ENCODE results near the gene SLC27A2.

Gene SLC27A2

GRCh38 chr15:50275091-50275490 lies 93.1 kb downstream of the SLC27A2 start:
- DNase-seq (ENCODE audit: low read depth in 2 of 2), result no peak

DNA sequence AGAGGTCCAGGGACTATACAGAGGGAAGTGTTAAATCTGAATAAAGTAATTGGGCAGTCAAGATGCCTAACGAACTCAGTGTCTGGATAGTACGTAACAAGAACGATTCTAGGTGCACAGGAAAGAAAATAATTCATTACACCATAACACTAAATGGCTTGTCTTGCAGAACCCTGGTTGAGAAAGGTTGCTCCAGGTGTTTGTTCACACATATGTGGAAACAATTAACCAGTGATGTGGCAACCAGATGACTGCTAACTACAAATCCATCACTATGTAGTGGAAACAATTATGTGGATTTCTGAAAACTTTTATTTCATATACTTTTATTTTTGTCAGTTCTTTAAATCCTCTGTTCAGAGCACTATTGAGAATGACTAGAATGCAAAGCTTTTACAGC lies 93.9 kb downstream of the SLC27A2 start:
- no peak for DNase-seq (ENCODE audit: low read depth in 2 of 2)

GRCh38 chr15:50277370-50277769 lies 95.4 kb downstream of the SLC27A2 start:
- no peak for DNase-seq (ENCODE audit: low read depth in 2 of 2)

GRCh38 chr15:50278496-50278895 lies 96.5 kb downstream of the SLC27A2 start:
- no peak for DNase-seq (ENCODE audit: low read depth in 2 of 2)

- no peak for DNase-seq (ENCODE audit: low read depth in 2 of 2)
Measured at GRCh38 chr15:50280271-50280670, 98.3 kb downstream of the SLC27A2 start.

DNA sequence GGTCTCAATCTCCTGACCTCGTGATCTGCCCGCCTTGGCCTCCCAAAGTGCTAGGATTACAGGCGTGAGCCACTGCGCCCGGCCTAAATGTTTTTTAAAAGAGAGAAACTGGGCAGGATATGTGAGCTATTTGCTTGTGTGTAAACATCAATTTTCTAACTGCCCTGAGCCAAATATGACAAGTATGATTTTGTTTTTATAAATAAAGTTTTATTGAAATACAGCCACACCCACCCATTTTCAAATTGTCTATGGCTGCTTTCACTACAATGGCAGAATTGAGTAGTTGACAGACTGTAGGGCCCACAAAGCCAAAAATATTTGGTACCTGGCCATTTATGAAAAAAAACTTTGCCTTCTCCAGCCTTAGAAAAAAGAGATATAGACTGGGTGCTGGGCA lies 99.4 kb downstream of the SLC27A2 start:
- DNase-seq (ENCODE audit: low read depth in 2 of 2), result no peak

Measured in stimulated activated CD4-positive, alpha-beta T cell treated with anti-CD3 and anti-CD28 coated beads, Interleukin-1b, Interleukin-23, amount 100 ng/mL, for 1 hour (primary cell).